Lower lobe of right lung (tissue), 2 donors: Measurements from ENCODE around the gene TRIP11. TPM values are rescaled to one million over a fixed set of nuclear protein-coding genes. Genes with fewer than 3 reads are reported as not detected.

Experiments used
- ATAC-seq, 2 donors: fragments of 200-7000 bp; cut with Tn5 transposase; one replicate each; pipeline ENCODE4 v1.9.1; 2020 to 2022; ENCODE audit warnings: mild to moderate bottlenecking in 2 of 2, moderate library complexity in 2 of 2
- DNase-seq: peaks from one replicate; pipeline ENCODE4 v3.0.0-alpha.2; 2020
- H3K27ac ChIP-seq: fragments of 200-600 bp; one replicate; pipeline ENCODE4 v1.8.0; 2022
- H3K27me3 ChIP-seq: fragments of 200-600 bp; one replicate; pipeline ENCODE4 v1.8.0; 2022; ENCODE audit warnings: low read depth
- H3K36me3 ChIP-seq: fragments of 200-600 bp; one replicate; pipeline ENCODE4 v1.8.0; 2022; ENCODE audit warnings: mild to moderate bottlenecking
- H3K4me1 ChIP-seq: fragments of 200-600 bp; one replicate; pipeline ENCODE4 v1.8.0; 2022
- H3K4me3 ChIP-seq: fragments of 200-600 bp; one replicate; pipeline ENCODE4 v1.8.0; 2022; ENCODE audit warnings: mild to moderate bottlenecking
- H3K9me3 ChIP-seq: fragments of 200-600 bp; one replicate; pipeline ENCODE4 v1.8.0; 2022
- intact Hi-C: fragments of 100-400 bp; cut with DNase I; formaldehyde crosslinking; loops from one replicate; pipeline ENCODE4 v1.11.0; 2022
- total RNA-seq: library from RNA; stranded (reverse); fragmentation: NEBNext Ultra II Directional; extraction: Animal tissue kit (Norgen Biotek cat#: 25700); gene quantifications from one replicate; pipeline ENCODE4 v1.2.1, GENCODE V29; 2021
- TF ChIP-seq, protein P1 (sequence below): fragments of 200-600 bp; IDR thresholded peaks from one replicate; pipeline ENCODE4 v1.8.0; 2022; ENCODE audit warnings: antibody characterized with exemption, mild to moderate bottlenecking
- donor health status: DM: no; HTN: yes; CAD: no; lungs with severe emphysema.

Gene TRIP11
- total RNA-seq, 1 donor from 2014 or later: 62.6 TPM

DNA sequence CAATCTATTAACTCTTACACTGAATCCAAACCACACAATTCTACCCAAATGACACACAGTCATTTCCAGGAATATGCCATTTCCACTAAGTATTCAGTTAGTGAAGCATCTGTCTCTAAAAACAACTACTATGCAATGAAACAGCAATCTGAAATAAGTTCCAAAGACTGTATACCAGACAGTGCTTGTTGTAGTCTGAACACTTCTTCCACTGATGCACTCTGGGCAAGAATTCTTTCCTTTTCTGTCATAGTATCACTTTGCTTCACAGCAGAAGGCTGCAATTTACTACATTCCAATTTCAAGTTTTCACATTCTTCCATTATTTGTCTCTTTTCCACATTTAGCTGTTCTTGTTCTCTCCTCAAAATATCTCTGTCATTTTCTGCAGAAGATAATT lies 25.8 kb downstream of the TRIP11 start:
- TF ChIP-seq, protein P1, sequence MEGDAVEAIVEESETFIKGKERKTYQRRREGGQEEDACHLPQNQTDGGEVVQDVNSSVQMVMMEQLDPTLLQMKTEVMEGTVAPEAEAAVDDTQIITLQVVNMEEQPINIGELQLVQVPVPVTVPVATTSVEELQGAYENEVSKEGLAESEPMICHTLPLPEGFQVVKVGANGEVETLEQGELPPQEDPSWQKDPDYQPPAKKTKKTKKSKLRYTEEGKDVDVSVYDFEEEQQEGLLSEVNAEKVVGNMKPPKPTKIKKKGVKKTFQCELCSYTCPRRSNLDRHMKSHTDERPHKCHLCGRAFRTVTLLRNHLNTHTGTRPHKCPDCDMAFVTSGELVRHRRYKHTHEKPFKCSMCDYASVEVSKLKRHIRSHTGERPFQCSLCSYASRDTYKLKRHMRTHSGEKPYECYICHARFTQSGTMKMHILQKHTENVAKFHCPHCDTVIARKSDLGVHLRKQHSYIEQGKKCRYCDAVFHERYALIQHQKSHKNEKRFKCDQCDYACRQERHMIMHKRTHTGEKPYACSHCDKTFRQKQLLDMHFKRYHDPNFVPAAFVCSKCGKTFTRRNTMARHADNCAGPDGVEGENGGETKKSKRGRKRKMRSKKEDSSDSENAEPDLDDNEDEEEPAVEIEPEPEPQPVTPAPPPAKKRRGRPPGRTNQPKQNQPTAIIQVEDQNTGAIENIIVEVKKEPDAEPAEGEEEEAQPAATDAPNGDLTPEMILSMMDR: no peak
- intact Hi-C loops: no loop called here
- Histone ChIP-seq H3K9me3 (no peaks in the 10 kb centered on the region), H3K36me3 (peaks cover 80% of the 10 kb centered on the region), H3K27ac (no peak overlapping the region), H3K27me3 (no peaks in the 10 kb centered on the region), H3K4me3 (no peak overlapping the region), H3K4me1 (no peaks in the 10 kb centered on the region)
- ATAC-seq (no peak), DNase-seq (no peak)

DNA sequence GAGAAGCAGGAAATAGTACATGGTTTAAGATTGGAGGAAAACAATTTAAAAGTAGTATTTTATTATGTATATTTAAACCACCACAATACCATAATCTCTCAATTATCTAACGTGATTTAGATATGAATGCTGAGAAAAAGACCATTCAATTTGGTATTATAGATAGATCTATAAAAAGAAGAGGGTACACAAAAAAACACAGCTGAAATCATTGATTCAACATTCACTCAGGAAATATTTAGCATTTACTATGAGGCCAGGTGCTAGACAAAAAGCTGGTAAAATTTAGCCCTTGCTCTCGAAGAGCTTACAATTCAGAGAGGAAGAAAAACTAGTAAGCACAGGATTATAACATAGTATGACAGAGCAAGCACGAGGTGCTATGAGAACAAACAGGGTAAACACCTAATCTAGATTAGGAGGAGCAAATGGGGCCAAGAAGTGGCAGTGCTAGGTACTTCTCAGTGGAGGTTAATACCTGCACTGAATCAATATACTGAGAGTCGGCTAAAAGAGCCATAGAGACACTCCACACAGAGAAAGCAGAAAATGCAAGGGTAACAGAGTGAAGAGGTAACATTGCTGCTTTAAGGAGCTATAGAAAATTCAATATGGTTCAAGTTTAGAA lies 27.6 kb downstream of the TRIP11 start:
- peaks cover 89% of the 10 kb centered on the region for H3K36me3 ChIP-seq
- intact Hi-C loops: no loop called here
- DNase-seq (no peak), ATAC-seq (peak; percentile 47 to 53)
- H3K27ac ChIP-seq: no peak overlapping the region
- H3K4me3 ChIP-seq: no peak overlapping the region
- TF ChIP-seq, protein P1: no peak
- H3K4me1 ChIP-seq: no peaks in the 10 kb centered on the region
- H3K27me3 ChIP-seq: no peaks in the 10 kb centered on the region
- no peaks in the 10 kb centered on the region for H3K9me3 ChIP-seq

DNA sequence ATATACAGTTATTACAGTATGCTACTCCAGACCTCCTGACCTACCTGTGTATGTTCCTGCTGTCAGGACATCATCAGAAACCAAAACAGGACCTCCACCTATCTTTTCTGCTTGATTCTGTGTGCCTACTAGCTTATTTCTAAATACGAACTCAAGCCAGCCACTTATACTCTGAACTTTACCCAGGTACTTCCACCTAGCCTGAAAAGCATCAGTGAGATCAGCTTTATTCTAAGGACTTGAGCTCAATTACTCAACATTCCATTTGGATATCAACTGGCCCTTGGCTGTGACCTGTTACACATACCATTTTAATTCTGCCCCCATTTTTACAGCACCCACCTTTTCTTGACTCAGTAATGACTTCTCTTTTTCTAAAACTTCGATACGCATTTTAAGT lies 29.2 kb downstream of the TRIP11 start:
- Histone ChIP-seq H3K36me3 (peaks cover 89% of the 10 kb centered on the region), H3K4me3 (no peak overlapping the region), H3K27ac (no peak overlapping the region), H3K4me1 (no peaks in the 10 kb centered on the region), H3K9me3 (no peaks in the 10 kb centered on the region), H3K27me3 (no peaks in the 10 kb centered on the region)
- intact Hi-C loops: no loop called here
- TF ChIP-seq, protein P1: no peak
- ATAC-seq: no peak
- DNase-seq: no peak

DNA sequence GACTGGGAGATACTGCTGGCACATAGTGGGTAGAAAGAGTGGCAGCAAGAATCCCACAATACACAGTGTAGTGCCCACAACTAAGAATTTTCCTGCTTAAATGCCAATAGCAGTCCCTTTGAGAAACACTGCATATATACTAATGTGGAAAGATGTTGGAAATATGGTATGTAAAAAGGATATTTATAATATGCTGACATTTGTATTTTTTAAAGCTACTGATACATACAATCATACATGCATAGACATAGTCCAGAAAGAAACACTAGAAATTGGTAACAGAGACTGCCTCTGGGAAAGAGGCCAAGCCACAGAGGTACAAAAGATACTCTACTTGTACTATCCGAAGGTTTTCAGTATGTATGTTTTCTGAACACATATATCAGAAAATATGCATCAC lies 30.3 kb downstream of the TRIP11 start:
- no peak overlapping the region for H3K4me3 ChIP-seq
- ATAC-seq: no peak
- peaks cover 89% of the 10 kb centered on the region for H3K36me3 ChIP-seq
- intact Hi-C loops: no loop called here
- DNase-seq: no peak
- H3K27ac ChIP-seq: no peak overlapping the region
- TF ChIP-seq, protein P1: no peak
- no peaks in the 10 kb centered on the region for H3K27me3 ChIP-seq
- no peaks in the 10 kb centered on the region for H3K9me3 ChIP-seq
- no peaks in the 10 kb centered on the region for H3K4me1 ChIP-seq

DNA sequence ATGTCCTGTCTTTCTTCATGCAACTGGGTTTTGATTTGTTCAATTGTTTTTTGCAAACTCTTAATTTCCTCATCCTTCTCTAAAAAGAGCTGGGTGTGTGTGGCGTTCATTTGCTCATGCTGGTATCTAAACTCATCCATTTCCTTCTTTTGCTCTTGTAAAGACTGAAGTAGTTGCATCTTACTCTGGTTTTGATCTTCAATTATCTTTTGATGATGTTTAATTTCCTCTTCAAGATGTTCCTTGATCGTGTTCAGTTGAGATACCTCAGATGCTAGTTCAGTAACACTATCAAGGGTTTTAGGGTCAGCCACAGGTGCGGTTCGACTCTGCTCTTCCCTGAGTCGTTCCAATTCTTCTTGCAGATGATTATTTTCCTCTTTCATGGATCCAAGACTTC lies 34.8 kb downstream of the TRIP11 start:
- Histone ChIP-seq H3K36me3 (peaks cover 58% of the 10 kb centered on the region), H3K4me3 (no peak overlapping the region), H3K4me1 (no peaks in the 10 kb centered on the region), H3K27ac (no peak overlapping the region), H3K27me3 (no peaks in the 10 kb centered on the region), H3K9me3 (no peaks in the 10 kb centered on the region)
- intact Hi-C loops: no loop called here
- DNase-seq: no peak
- no peak for ATAC-seq
- TF ChIP-seq, protein P1: no peak
